Loucy (cell line): ENCODE data around the gene POLH.
"Not testable (repeated sequence)": the region's sequence is repeated elsewhere in the genome, so short reads cannot be mapped to it uniquely, and the experiment has no call there.

ENCODE experiments used
- H2AFZ ChIP-seq: fragments of 200-600 bp; sonication (generic); 2 replicates; pipeline ENCODE4 v1.6.0; 2016; ENCODE audit warnings: antibody characterized with exemption, mild to moderate bottlenecking, low read length, moderate library complexity
- H3F3A ChIP-seq: fragments of 200-600 bp; 2 replicates; pipeline ENCODE4 v1.6.0; 2016; ENCODE audit warnings: antibody characterized with exemption, low read depth, mild to moderate bottlenecking
- H3K27me3 ChIP-seq: fragments of 200-600 bp; sonication (generic); 2 replicates; pipeline ENCODE4 v1.6.1; 2014; ENCODE audit warnings: low read length, mild to moderate bottlenecking; ENCODE audit not compliant: insufficient read depth, poor library complexity, severe bottlenecking
- H3K36me3 ChIP-seq: fragments of 200-600 bp; sonication (generic); 2 replicates; pipeline ENCODE4 v1.6.1; 2016; ENCODE audit warnings: low read length; ENCODE audit not compliant: insufficient read depth
- H3K4me1 ChIP-seq: fragments of 200-600 bp; sonication (generic); 2 replicates; pipeline ENCODE4 v1.5.1; 2014; ENCODE audit warnings: low read length, mild to moderate bottlenecking; ENCODE audit not compliant: insufficient read depth, poor library complexity, severe bottlenecking
- H3K4me2 ChIP-seq: fragments of 200-600 bp; sonication (generic); 2 replicates; pipeline ENCODE4 v1.6.0; 2014; ENCODE audit warnings: antibody characterized with exemption, low read length, low read depth, mild to moderate bottlenecking; ENCODE audit not compliant: poor library complexity, severe bottlenecking
- H3K4me3 ChIP-seq: fragments of 200-600 bp; sonication (generic); 2 replicates; pipeline ENCODE4 v1.5.1; 2014; ENCODE audit warnings: low read length, mild to moderate bottlenecking, mixed read lengths; ENCODE audit not compliant: poor library complexity, severe bottlenecking
- H3K79me2 ChIP-seq: fragments of 200-600 bp; sonication (generic); 2 replicates; pipeline ENCODE4 v1.6.1; 2014; ENCODE audit warnings: low read length; ENCODE audit not compliant: insufficient read depth
- H3K9ac ChIP-seq: fragments of 200-600 bp; sonication (generic); 2 replicates; pipeline ENCODE4 v1.6.0; 2014; ENCODE audit warnings: mild to moderate bottlenecking, low read depth, low read length, moderate library complexity; ENCODE audit not compliant: poor library complexity, severe bottlenecking
- H3K9me2 ChIP-seq: fragments of 200-600 bp; sonication (generic); replicated peaks from 2 replicates; pipeline ENCODE4 v1.6.1; 2016; ENCODE audit warnings: low read depth, low read length, mixed read lengths
- H3K9me3 ChIP-seq: fragments of 200-600 bp; sonication (generic); 2 replicates; pipeline ENCODE4 v1.6.1; 2014; ENCODE audit warnings: mild to moderate bottlenecking, antibody characterized with exemption, low read length, low read depth; ENCODE audit not compliant: insufficient read depth
- H4K20me1 ChIP-seq: fragments of 200-600 bp; sonication (generic); 2 replicates; pipeline ENCODE4 v1.6.0; 2014; ENCODE audit warnings: antibody characterized with exemption, low read length, mild to moderate bottlenecking; ENCODE audit not compliant: insufficient read depth, poor library complexity, severe bottlenecking
- EZH2phosphoT487 ChIP-seq: fragments of 200-600 bp; IDR thresholded peaks from 2 replicates; pipeline ENCODE4 v1.6.1; 2018; ENCODE audit warnings: antibody characterized with exemption, mild to moderate bottlenecking, moderate library complexity, borderline replicate concordance
- TF ChIP-seq, protein P1 (sequence below): fragments of 200-600 bp; sonication (generic); conservative IDR thresholded peaks from 2 replicates; pipeline ENCODE4 v1.5.1; 2014; ENCODE audit warnings: mild to moderate bottlenecking, antibody characterized with exemption, low read length

POLH gene

DNA sequence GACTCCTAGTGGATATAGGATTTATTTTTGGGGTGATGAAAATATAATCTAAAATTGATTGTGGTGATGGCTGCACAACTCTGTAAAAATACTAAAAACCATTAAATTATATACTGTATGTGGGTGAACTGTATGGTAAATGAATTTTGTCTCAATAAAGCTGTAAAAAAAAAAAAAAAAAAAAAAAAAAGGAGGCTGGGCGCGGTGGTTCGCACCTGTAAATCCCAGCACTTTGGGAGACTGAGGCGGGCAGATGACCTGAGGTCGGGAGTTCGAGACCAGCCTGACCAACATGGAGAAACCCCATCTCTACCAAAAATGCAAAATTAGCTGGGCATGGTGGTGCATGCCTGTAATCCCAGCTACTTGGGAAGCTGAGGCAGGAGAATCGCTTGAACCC lies 18.4 kb upstream of the POLH start:
- H3K79me2 ChIP-seq, H2AFZ ChIP-seq, H4K20me1 ChIP-seq, H3K9me2 ChIP-seq, H3K4me2 ChIP-seq, H3K27me3 ChIP-seq, H3F3A ChIP-seq, H3K4me3 ChIP-seq, H3K9ac ChIP-seq, H3K4me1 ChIP-seq, H3K9me3 ChIP-seq: not testable (repeated sequence)
- H3K36me3 ChIP-seq, result peaks cover 88% of the 10 kb centered on the region; the same call in 1 of the 2 replicates

DNA sequence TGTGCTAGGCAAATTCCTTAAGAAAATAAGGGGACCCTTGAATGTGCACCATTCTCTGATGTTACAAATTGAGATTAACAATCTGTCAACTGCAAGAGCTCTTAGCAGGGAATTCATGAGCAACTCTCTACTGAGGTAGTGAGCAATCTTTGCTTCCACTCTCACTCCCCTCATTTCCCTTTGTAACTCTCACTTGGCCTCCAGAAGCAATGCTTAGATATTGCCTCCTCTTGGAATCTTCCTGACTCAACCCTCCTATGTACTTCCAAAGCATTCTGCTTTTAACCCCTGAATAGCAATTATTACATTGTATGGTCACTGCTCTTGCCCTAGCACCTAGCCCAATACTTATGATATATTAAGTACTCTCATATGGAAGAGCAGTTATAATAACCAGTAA lies 16.7 kb upstream of the POLH start:
- no peak overlapping the region for H3K4me2 ChIP-seq
- TF ChIP-seq EZH2phosphoT487, result no peak
- TF ChIP-seq, protein P1, sequence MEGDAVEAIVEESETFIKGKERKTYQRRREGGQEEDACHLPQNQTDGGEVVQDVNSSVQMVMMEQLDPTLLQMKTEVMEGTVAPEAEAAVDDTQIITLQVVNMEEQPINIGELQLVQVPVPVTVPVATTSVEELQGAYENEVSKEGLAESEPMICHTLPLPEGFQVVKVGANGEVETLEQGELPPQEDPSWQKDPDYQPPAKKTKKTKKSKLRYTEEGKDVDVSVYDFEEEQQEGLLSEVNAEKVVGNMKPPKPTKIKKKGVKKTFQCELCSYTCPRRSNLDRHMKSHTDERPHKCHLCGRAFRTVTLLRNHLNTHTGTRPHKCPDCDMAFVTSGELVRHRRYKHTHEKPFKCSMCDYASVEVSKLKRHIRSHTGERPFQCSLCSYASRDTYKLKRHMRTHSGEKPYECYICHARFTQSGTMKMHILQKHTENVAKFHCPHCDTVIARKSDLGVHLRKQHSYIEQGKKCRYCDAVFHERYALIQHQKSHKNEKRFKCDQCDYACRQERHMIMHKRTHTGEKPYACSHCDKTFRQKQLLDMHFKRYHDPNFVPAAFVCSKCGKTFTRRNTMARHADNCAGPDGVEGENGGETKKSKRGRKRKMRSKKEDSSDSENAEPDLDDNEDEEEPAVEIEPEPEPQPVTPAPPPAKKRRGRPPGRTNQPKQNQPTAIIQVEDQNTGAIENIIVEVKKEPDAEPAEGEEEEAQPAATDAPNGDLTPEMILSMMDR, result no peak

DNA sequence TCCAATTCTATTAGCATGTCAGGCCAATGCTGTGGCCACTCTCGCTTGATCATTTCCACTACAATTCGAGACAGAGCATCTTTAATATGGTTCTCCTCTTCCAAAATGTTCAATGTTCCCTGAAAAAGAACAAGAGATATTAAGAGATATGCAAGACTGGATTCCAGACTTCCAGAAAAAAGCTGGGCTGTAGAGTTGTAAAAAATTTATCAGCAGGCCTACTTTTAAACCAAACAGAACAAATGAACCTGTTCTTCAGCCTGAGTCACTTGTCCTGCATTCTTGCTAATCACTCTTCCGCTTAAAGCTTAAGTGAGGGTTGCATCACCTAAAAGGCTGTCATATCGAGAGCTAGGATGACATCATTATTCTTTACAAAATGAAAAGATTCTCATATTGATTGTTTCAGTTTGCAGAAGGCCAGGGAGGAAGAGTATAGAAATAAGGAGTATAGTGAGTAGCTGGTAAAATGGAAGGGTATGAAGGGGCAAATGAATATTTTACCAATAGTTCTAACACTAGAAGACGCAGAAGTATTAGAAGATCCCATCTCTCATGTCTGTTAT lies 5.0 kb upstream of the POLH start:
- Histone ChIP-seq H3K9ac (no peak overlapping the region), H3K36me3 (peaks cover 51% of the 10 kb centered on the region), H4K20me1 (peaks cover 8% of the 10 kb centered on the region), H3K4me1 (peaks cover 12% of the 10 kb centered on the region), H2AFZ (no peak overlapping the region), H3K79me2 (peaks cover 43% of the 10 kb centered on the region), H3K9me2 (no peaks in the 10 kb centered on the region), H3F3A (no peaks in the 10 kb centered on the region), H3K27me3 (no peaks in the 10 kb centered on the region), H3K4me2 (no peak overlapping the region), H3K4me3 (no peak overlapping the region), H3K9me3 (no peaks in the 10 kb centered on the region)
- TF ChIP-seq, protein P1, result no peak
- no peak for TF ChIP-seq EZH2phosphoT487

More for the DNA sequence above, 16.7 kb upstream of the POLH start:
- no peaks in the 10 kb centered on the region for H3F3A ChIP-seq
- no peak overlapping the region for H3K9ac ChIP-seq
- no peaks in the 10 kb centered on the region for H3K9me3 ChIP-seq
- no peak overlapping the region for H2AFZ ChIP-seq
- H3K4me3 ChIP-seq, result no peak overlapping the region
- no peaks in the 10 kb centered on the region for H3K4me1 ChIP-seq
- no peaks in the 10 kb centered on the region for H3K27me3 ChIP-seq
- no peaks in the 10 kb centered on the region for H3K9me2 ChIP-seq
- no peaks in the 10 kb centered on the region for H3K79me2 ChIP-seq
- H3K36me3 ChIP-seq, result peaks cover 90% of the 10 kb centered on the region; the same call in 1 of the 2 replicates
- no peaks in the 10 kb centered on the region for H4K20me1 ChIP-seq

GRCh38 chr6:43572015-43572414 lies 4.0 kb upstream of the POLH start:
- H3K9me2 ChIP-seq, result no peaks in the 10 kb centered on the region
- no peaks in the 10 kb centered on the region for H3K27me3 ChIP-seq
- H3K9me3 ChIP-seq, result no peaks in the 10 kb centered on the region
- H3K4me3 ChIP-seq, result no peak overlapping the region
- no peak overlapping the region for H3K9ac ChIP-seq
- no peaks in the 10 kb centered on the region for H3F3A ChIP-seq
- no peak overlapping the region for H3K4me2 ChIP-seq
- no peak for TF ChIP-seq EZH2phosphoT487
- TF ChIP-seq, protein P1, result no peak
- peaks cover 53% of the 10 kb centered on the region for H3K79me2 ChIP-seq
- H2AFZ ChIP-seq, result no peak overlapping the region
- peaks cover 12% of the 10 kb centered on the region for H3K4me1 ChIP-seq
- peaks cover 46% of the 10 kb centered on the region for H3K36me3 ChIP-seq
- peaks cover 8% of the 10 kb centered on the region for H4K20me1 ChIP-seq
